H1 (cell line): ENCODE data around the gene FHIT. TPM values are rescaled to one million over a fixed set of nuclear protein-coding genes. Genes with fewer than 3 reads are reported as not detected.

Experiments
- CTCF ChIA-PET: fragments of 300-600 bp; sonication (Branson Sonifier 250); formaldehyde crosslinking; loops from one replicate; lab custom pipeline; 2021; ENCODE audit not compliant: partially characterized antibody; lab: Charles Lee
- POLR2A ChIA-PET: fragments of 300-600 bp; sonication (Branson Sonifier 250); formaldehyde crosslinking; loops from one replicate; lab custom pipeline; 2021; ENCODE audit warnings: inconsistent platforms; ENCODE audit not compliant: partially characterized antibody; lab: Charles Lee
- DNase-seq, 2 experiments: peaks; one replicate each; pipeline versions ENCODE4 v3.0.0 to v3.0.0-alpha.2; 2010 to 2022; ENCODE audit warnings: low spot score in 2 of 2, low read depth in 1 of 2, mixed read lengths in 1 of 2
- FAIRE-seq: peaks from 2 replicates; lab custom pipeline; 2011; peaks lifted over from hg19 to GRCh38; lab: Jason Lieb, UNC
- H2AFZ ChIP-seq: 2 replicates; pipeline ENCODE4 v1.8.1; 2012; ENCODE audit warnings: low read length, inconsistent platforms
- H2AK5ac ChIP-seq: 2 replicates; pipeline ENCODE4 v1.6.1; 2013; ENCODE audit warnings: low read depth, low read length
- H2BK120ac ChIP-seq: replicated peaks from 2 replicates; pipeline ENCODE3; 2013; ENCODE audit warnings: low read depth, low read length, inconsistent platforms
- H2BK12ac ChIP-seq: 2 replicates; pipeline ENCODE4 v1.6.1; 2013; ENCODE audit warnings: low read depth, low read length
- H2BK15ac ChIP-seq: 2 replicates; pipeline ENCODE4 v1.6.1; 2013; ENCODE audit warnings: low read length
- H2BK20ac ChIP-seq: 2 replicates; pipeline ENCODE4 v1.6.1; 2013; ENCODE audit warnings: low read length
- H2BK5ac ChIP-seq: 2 replicates; pipeline ENCODE4 v1.6.1; 2013; ENCODE audit warnings: low read depth, low read length
- H3K14ac ChIP-seq: 2 replicates; pipeline ENCODE4 v1.6.1; 2013; ENCODE audit warnings: inconsistent platforms; ENCODE audit not compliant: insufficient read length
- H3K18ac ChIP-seq: 2 replicates; pipeline ENCODE4 v1.6.1; 2013; ENCODE audit warnings: low read length; ENCODE audit errors: extremely low read depth
- H3K23ac ChIP-seq: 2 replicates; pipeline ENCODE4 v1.6.1; 2013; ENCODE audit warnings: inconsistent platforms; ENCODE audit not compliant: insufficient read length
- H3K23me2 ChIP-seq: 2 replicates; pipeline ENCODE4 v1.6.1; 2013; ENCODE audit warnings: low read depth, low read length
- H3K27ac ChIP-seq: 2 replicates; pipeline ENCODE4 v1.6.1; 2011; ENCODE audit warnings: low read depth, low read length, inconsistent platforms
- H3K27me3 ChIP-seq, 4 experiments: replicated peaks in 1 of 4; 1 replicate in 1 of 4; 2 replicates in 3 of 4; pipeline versions ENCODE4 v1.6.1 to v1.8.1; 2011 to 2013; ENCODE audit warnings: low read length in 3 of 4, mild to moderate bottlenecking in 3 of 4, inconsistent platforms in 2 of 4, mixed read lengths in 2 of 4, moderate library complexity in 1 of 4; ENCODE audit not compliant: control insufficient read depth in 3 of 4, insufficient read depth in 3 of 4; ENCODE audit errors: extremely low read depth in 1 of 4
- H3K36me3 ChIP-seq, 4 experiments: 2 replicates each; pipeline versions ENCODE4 v1.6.1 to v1.8.1; 2011 to 2013; ENCODE audit warnings: mild to moderate bottlenecking in 4 of 4, low read length in 3 of 4, moderate library complexity in 2 of 4, control low read depth in 1 of 4, inconsistent platforms in 1 of 4; ENCODE audit not compliant: insufficient read depth in 4 of 4, control insufficient read depth in 2 of 4
- H3K4ac ChIP-seq: replicated peaks from 2 replicates; pipeline ENCODE3; 2013; ENCODE audit warnings: low read length, low read depth, mixed read lengths, inconsistent platforms; ENCODE audit not compliant: insufficient read length
- H3K4me1 ChIP-seq, 4 experiments: replicated peaks in 1 of 4; 1 replicate in 1 of 4; 2 replicates in 3 of 4; pipeline versions ENCODE4 v1.6.1 to v1.8.1; 2011 to 2013; ENCODE audit warnings: low read length in 3 of 4, inconsistent platforms in 2 of 4, mixed read lengths in 1 of 4; ENCODE audit not compliant: insufficient read depth in 4 of 4, control insufficient read depth in 3 of 4
- H3K4me2 ChIP-seq, 2 experiments: 2 replicates each; pipeline versions ENCODE4 v1.6.1 to v1.8.1; 2011 to 2013; ENCODE audit warnings: low read depth in 2 of 2, low read length in 2 of 2, control low read depth in 1 of 2, inconsistent platforms in 1 of 2, mild to moderate bottlenecking in 1 of 2; ENCODE audit not compliant: insufficient read depth in 1 of 2
- H3K4me3 ChIP-seq, 4 experiments: fragments of 200-600, 300-600 bp in 1 of 4; sonication (generic), shearing (Covaris generic), sonication (Bioruptor Twin) in 1 of 4; 2 replicates each; pipeline versions ENCODE4 v1.5.1 to v1.8.1; 2011 to 2016; ENCODE audit warnings: low read length in 4 of 4, low read depth in 3 of 4, control low read depth in 2 of 4, inconsistent platforms in 2 of 4, mild to moderate bottlenecking in 2 of 4, mixed read lengths in 1 of 4, moderate library complexity in 1 of 4; ENCODE audit not compliant: insufficient read depth in 2 of 4; ENCODE audit errors: extremely low read depth in 1 of 4
- H3K56ac ChIP-seq: replicated peaks from 2 replicates; pipeline ENCODE3; 2013; ENCODE audit warnings: low read depth, mild to moderate bottlenecking, mixed read lengths, low read length, inconsistent platforms; ENCODE audit not compliant: insufficient read length
- H3K79me1 ChIP-seq: 2 replicates; pipeline ENCODE4 v1.6.1; 2013; ENCODE audit warnings: low read depth, low read length, control low read depth
- H3K79me2 ChIP-seq, 2 experiments: 2 replicates each; pipeline versions ENCODE4 v1.6.1 to v1.8.1; 2012 to 2013; ENCODE audit warnings: low read length in 2 of 2, mild to moderate bottlenecking in 2 of 2, inconsistent platforms in 1 of 2; ENCODE audit not compliant: insufficient read depth in 2 of 2, control insufficient read depth in 1 of 2
- H3K9ac ChIP-seq, 4 experiments: replicated peaks in 1 of 4; 1 replicate in 1 of 4; 2 replicates in 3 of 4; pipeline versions ENCODE4 v1.6.1 to v1.8.1; 2011 to 2013; ENCODE audit warnings: low read depth in 3 of 4, low read length in 3 of 4, control low read depth in 2 of 4, mild to moderate bottlenecking in 2 of 4, moderate library complexity in 2 of 4, inconsistent platforms in 1 of 4; ENCODE audit errors: extremely low read depth in 1 of 4
- H3K9me3 ChIP-seq, 2 experiments: 2 replicates each; pipeline versions ENCODE4 v1.6.1 to v1.8.1; 2012 to 2013; ENCODE audit warnings: mild to moderate bottlenecking in 2 of 2, moderate library complexity in 2 of 2, control low read depth in 1 of 2, inconsistent platforms in 1 of 2, low read depth in 1 of 2, low read length in 1 of 2, mixed read lengths in 1 of 2; ENCODE audit not compliant: insufficient read depth in 2 of 2
- H4K20me1 ChIP-seq, 2 experiments: replicated peaks in 1 of 2; 2 replicates each; pipeline versions ENCODE3 to v1.8.1; 2011 to 2013; ENCODE audit warnings: inconsistent platforms in 2 of 2, low read length in 2 of 2, mild to moderate bottlenecking in 1 of 2; ENCODE audit not compliant: insufficient read depth in 2 of 2, control insufficient read depth in 1 of 2
- H4K5ac ChIP-seq: 2 replicates; pipeline ENCODE4 v1.6.1; 2013; ENCODE audit warnings: low read length, low read depth, mixed read lengths, inconsistent platforms; ENCODE audit not compliant: insufficient read length
- H4K8ac ChIP-seq: 2 replicates; pipeline ENCODE4 v1.8.0; 2013; ENCODE audit warnings: mild to moderate bottlenecking, moderate library complexity, low read length, inconsistent platforms; ENCODE audit not compliant: insufficient read depth; ENCODE audit errors: extremely low read depth
- H4K91ac ChIP-seq: replicated peaks from 2 replicates; pipeline ENCODE3; 2013; ENCODE audit warnings: low read length, mixed read lengths, inconsistent platforms; ENCODE audit not compliant: insufficient read length
- BACH1 ChIP-seq: IDR thresholded peaks from 2 replicates; pipeline ENCODE4 v1.6.1; 2012; ENCODE audit warnings: low read length, improper control_type of control experiment
- CBX8 ChIP-seq: fragments of 300-800, 300-1000 bp; sonication (generic); IDR thresholded peaks from 2 replicates; pipeline ENCODE4 v1.7.1; 2016; ENCODE audit warnings: low read depth, low read length, borderline replicate concordance
- CHD2 ChIP-seq: IDR thresholded peaks from 2 replicates; pipeline ENCODE4 v1.6.1; 2012; ENCODE audit warnings: low read length, improper control_type of control experiment
- E2F6 ChIP-seq: IDR thresholded peaks from 2 replicates; pipeline ENCODE4 v1.6.1; 2012; ENCODE audit warnings: inconsistent platforms
- MAFK ChIP-seq: IDR thresholded peaks from 2 replicates; pipeline ENCODE4 v1.6.1; 2012; ENCODE audit warnings: low read depth, mild to moderate bottlenecking, improper control_type of control experiment, low read length
- NRF1 ChIP-seq: IDR thresholded peaks from 2 replicates; pipeline ENCODE4 v1.6.1; 2011; ENCODE audit warnings: mild to moderate bottlenecking, low read depth, low read length, improper control_type of control experiment
- SIN3A ChIP-seq, 2 experiments: IDR thresholded peaks in 1 of 2; conservative IDR thresholded peaks in 1 of 2; 2 replicates each; pipeline ENCODE4 v1.6.1; 2011 to 2012; ENCODE audit warnings: low read length in 2 of 2, improper control_type of control experiment in 1 of 2, low read depth in 1 of 2, mild to moderate bottlenecking in 1 of 2
- TAF7 ChIP-seq: optimal IDR thresholded peaks from 2 replicates; pipeline ENCODE3; 2011; ENCODE audit warnings: low read depth, mild to moderate bottlenecking, inconsistent platforms, low read length, moderate library complexity, borderline replicate concordance
- WGBS, 2 experiments: shearing (Covaris generic) in 1 of 2; methylation state at CpG; one replicate each; pipeline versions ENCODE4 v1.1.6 to v1.1.7; 2013 to 2015; ENCODE audit warnings: low lambda C conversion rate in 2 of 2, mixed read lengths in 2 of 2, inconsistent platforms in 1 of 2, low coverage in 1 of 2, missing lambda C conversion rate in 1 of 2; ENCODE audit not compliant: insufficient replicate concordance in 2 of 2, insufficient coverage in 1 of 2, insufficient read length in 1 of 2; ENCODE audit errors: extremely low coverage in 1 of 2, missing lambda C conversion rate in 1 of 2; 5-methylcytosine and 5-hydroxymethylcytosine counted together
- polyA plus RNA-seq, 7 experiments: library from polyadenylated mRNA; depleted of rRNA in 3 of 7; stranded (reverse) in 5 of 7; unstranded in 2 of 7; fragments of >200 nt in 5 of 7; fragments of 200-250 nt in 2 of 7; gene quantifications; 1 replicate in 5 of 7; 2 replicates in 1 of 7; 4 replicates in 1 of 7; pipeline versions ENCODE4 v1.2.1 to v1.2.3, GENCODE V29; 2011 to 2013; ENCODE audit warnings: missing spikeins in 2 of 7, mixed read lengths in 2 of 7
- total RNA-seq: library from RNA; stranded (reverse); fragmentation: NEBNext Ultra II Directional; extraction: Animal tissue kit (Norgen Biotek cat#: 25700); gene quantifications from 2 replicates; pipeline ENCODE4 v1.2.1, GENCODE V29; 2021

The FHIT gene
- total and polyA plus RNA-seq, 2 of the 8 experiments (the other 6 are each of a cell fraction or from before 2014, with no cell fraction given) = 1.2 to 3.2 TPM

DNA sequence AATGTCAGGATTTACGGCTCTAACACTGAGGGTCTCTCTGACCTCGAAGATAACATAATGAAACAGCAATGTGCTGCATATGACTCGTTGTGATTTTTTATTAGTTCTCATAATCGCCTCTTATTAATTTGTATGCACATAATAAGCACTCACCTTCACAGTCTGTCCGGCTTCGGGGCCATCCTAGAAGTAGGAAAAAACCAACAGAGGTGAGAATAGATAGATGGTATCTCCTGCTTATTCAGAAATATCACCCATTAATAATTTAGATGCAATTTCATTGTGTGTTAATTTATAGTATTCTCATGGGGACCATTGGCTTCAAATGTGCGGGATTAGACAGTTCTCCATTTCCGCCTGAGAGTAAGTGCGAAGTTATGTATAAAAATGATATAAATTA lies 1240.0 kb downstream of the FHIT start:
- no peak overlapping the region for H3K18ac ChIP-seq
- CTCF ChIA-PET = no interaction called here

More for the DNA sequence above, 1240.0 kb downstream of the FHIT start:
- WGBS, 2 experiments = 85% methylated on average over 9 of the region's 9 CpGs; no CpG with 5 or more reads in 1 of the 2 experiments
- no peak overlapping the region for H4K8ac ChIP-seq
- no peak overlapping the region for H3K14ac ChIP-seq
- no peak overlapping the region for H3K27ac ChIP-seq
- H3K79me2 ChIP-seq = no peaks in the 10 kb centered on the region
- no peaks in the 10 kb centered on the region for H3K79me1 ChIP-seq
- H2AFZ ChIP-seq = no peak overlapping the region
- no peak overlapping the region for H3K4me3 ChIP-seq
- H2BK20ac ChIP-seq = no peak overlapping the region
- no peaks in the 10 kb centered on the region for H3K23me2 ChIP-seq
- DNase-seq (no peak), FAIRE-seq (no peak)
- H3K9me3 ChIP-seq = no peaks in the 10 kb centered on the region
- no peak overlapping the region for H3K56ac ChIP-seq
- TF ChIP-seq NRF1 (no peak), BACH1 (no peak), CBX8 (no peak), SIN3A (conservative IDR thresholded peaks at IDR 0.05 in 1 of 2, IDR thresholded peaks at IDR 0.05 in 1 of 2; ENCODE audit: low read depth in 1 of 2, low read length in 2 of 2) (no peak), CHD2 (no peak), MAFK (no peak), E2F6 (no peak), TAF7 (no peak)
- POLR2A ChIA-PET = no interaction called here
- peaks cover 0 to 5% (median 2%) of the 10 kb centered on the region in 4 experiments; a peak in 2 of 7 replicates for H3K4me1 ChIP-seq
- H2BK120ac ChIP-seq = no peak overlapping the region
- H2BK12ac ChIP-seq = no peak overlapping the region
- H2BK5ac ChIP-seq = no peak overlapping the region
- H3K36me3 ChIP-seq = no peaks in the 10 kb centered on the region
- H4K5ac ChIP-seq = no peak overlapping the region
- no peak overlapping the region for H2AK5ac ChIP-seq
- no peaks in the 10 kb centered on the region for H3K27me3 ChIP-seq
- no peak overlapping the region for H3K4me2 ChIP-seq
- H4K20me1 ChIP-seq = no peaks in the 10 kb centered on the region
- H3K4ac ChIP-seq = no peak overlapping the region
- no peak overlapping the region for H4K91ac ChIP-seq
- no peak overlapping the region for H3K9ac ChIP-seq
- H2BK15ac ChIP-seq = no peak overlapping the region
- H3K23ac ChIP-seq = no peak overlapping the region
